Measurements from ENCODE around the gene ALPK3. TPM values are rescaled to one million over a fixed set of nuclear protein-coding genes. Genes with fewer than 3 reads are reported as not detected.

Gene ALPK3
- polyA plus RNA-seq, 1 donor from 2014 or later = not detected

- Histone ChIP-seq H3K27ac (ENCODE audit: low read length) (no peak overlapping the region), H3K79me2 (replicated peaks; ENCODE audit: insufficient read depth, low read length) (no peaks in the 10 kb centered on the region), H3F3A (ENCODE audit: insufficient read depth, low read length, poor library complexity, severe bottlenecking) (no peaks in the 10 kb centered on the region), H3K9me2 (ENCODE audit: insufficient read depth, low read length) (no peaks in the 10 kb centered on the region), H3K9ac (ENCODE audit: low read length) (no peak overlapping the region), H3K9me3 (ENCODE audit: low read length) (no peaks in the 10 kb centered on the region), H3K27me3 (ENCODE audit: insufficient read depth, low read depth, low read length) (no peaks in the 10 kb centered on the region), H2AFZ (ENCODE audit: low read depth, low read length) (no peak overlapping the region), H3K4me3 (ENCODE audit: low read length) (no peak overlapping the region), H4K20me1 (ENCODE audit: insufficient read depth) (no peaks in the 10 kb centered on the region), H3K4me2 (ENCODE audit: low read length) (no peak overlapping the region), H3K36me3 (ENCODE audit: insufficient read depth, low read length) (no peaks in the 10 kb centered on the region)
- no peak for TF ChIP-seq RAD21 (conservative IDR thresholded peaks at IDR 0.05)
Measured at GRCh38 chr15:84822653-84823281, 5.6 kb downstream of the ALPK3 start.

- Histone ChIP-seq H3K9me2 (ENCODE audit: insufficient read depth, low read length) (no peaks in the 10 kb centered on the region), H3K9ac (ENCODE audit: low read length) (no peak overlapping the region), H3K4me3 (ENCODE audit: low read length) (no peak overlapping the region), H3K4me2 (ENCODE audit: low read length) (no peak overlapping the region), H2AFZ (ENCODE audit: low read depth, low read length) (no peak overlapping the region), H3K27me3 (ENCODE audit: insufficient read depth, low read depth, low read length) (no peaks in the 10 kb centered on the region), H3K27ac (ENCODE audit: low read length) (no peak overlapping the region), H4K20me1 (ENCODE audit: insufficient read depth) (no peaks in the 10 kb centered on the region), H3K36me3 (ENCODE audit: insufficient read depth, low read length) (no peaks in the 10 kb centered on the region), H3K9me3 (ENCODE audit: low read length) (no peaks in the 10 kb centered on the region), H3K79me2 (replicated peaks; ENCODE audit: insufficient read depth, low read length) (no peaks in the 10 kb centered on the region), H3F3A (ENCODE audit: insufficient read depth, low read length, poor library complexity, severe bottlenecking) (no peaks in the 10 kb centered on the region)
- TF ChIP-seq POLR2AphosphoS5 (IDR thresholded peaks at IDR 0.05) (no peak), RAD21 (conservative IDR thresholded peaks at IDR 0.05) (no peak), SMC3 (conservative IDR thresholded peaks at IDR 0.05; ENCODE audit: poor library complexity) (no peak), EZH2 (IDR thresholded peaks at IDR 0.05; ENCODE audit: borderline replicate concordance, insufficient read depth, low read length, poor library complexity, severe bottlenecking) (no peak), EP300 (conservative IDR thresholded peaks at IDR 0.05; ENCODE audit: poor library complexity, severe bottlenecking) (no peak), TAF1 (IDR thresholded peaks at IDR 0.05; ENCODE audit: low read depth) (no peak), MXI1 (conservative IDR thresholded peaks at IDR 0.05; ENCODE audit: poor library complexity, severe bottlenecking) (no peak)
- TF ChIP-seq, protein P1, sequence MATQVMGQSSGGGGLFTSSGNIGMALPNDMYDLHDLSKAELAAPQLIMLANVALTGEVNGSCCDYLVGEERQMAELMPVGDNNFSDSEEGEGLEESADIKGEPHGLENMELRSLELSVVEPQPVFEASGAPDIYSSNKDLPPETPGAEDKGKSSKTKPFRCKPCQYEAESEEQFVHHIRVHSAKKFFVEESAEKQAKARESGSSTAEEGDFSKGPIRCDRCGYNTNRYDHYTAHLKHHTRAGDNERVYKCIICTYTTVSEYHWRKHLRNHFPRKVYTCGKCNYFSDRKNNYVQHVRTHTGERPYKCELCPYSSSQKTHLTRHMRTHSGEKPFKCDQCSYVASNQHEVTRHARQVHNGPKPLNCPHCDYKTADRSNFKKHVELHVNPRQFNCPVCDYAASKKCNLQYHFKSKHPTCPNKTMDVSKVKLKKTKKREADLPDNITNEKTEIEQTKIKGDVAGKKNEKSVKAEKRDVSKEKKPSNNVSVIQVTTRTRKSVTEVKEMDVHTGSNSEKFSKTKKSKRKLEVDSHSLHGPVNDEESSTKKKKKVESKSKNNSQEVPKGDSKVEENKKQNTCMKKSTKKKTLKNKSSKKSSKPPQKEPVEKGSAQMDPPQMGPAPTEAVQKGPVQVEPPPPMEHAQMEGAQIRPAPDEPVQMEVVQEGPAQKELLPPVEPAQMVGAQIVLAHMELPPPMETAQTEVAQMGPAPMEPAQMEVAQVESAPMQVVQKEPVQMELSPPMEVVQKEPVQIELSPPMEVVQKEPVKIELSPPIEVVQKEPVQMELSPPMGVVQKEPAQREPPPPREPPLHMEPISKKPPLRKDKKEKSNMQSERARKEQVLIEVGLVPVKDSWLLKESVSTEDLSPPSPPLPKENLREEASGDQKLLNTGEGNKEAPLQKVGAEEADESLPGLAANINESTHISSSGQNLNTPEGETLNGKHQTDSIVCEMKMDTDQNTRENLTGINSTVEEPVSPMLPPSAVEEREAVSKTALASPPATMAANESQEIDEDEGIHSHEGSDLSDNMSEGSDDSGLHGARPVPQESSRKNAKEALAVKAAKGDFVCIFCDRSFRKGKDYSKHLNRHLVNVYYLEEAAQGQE (IDR thresholded peaks at IDR 0.05; ENCODE audit: borderline replicate concordance) = no peak
- TF ChIP-seq, protein P2, sequence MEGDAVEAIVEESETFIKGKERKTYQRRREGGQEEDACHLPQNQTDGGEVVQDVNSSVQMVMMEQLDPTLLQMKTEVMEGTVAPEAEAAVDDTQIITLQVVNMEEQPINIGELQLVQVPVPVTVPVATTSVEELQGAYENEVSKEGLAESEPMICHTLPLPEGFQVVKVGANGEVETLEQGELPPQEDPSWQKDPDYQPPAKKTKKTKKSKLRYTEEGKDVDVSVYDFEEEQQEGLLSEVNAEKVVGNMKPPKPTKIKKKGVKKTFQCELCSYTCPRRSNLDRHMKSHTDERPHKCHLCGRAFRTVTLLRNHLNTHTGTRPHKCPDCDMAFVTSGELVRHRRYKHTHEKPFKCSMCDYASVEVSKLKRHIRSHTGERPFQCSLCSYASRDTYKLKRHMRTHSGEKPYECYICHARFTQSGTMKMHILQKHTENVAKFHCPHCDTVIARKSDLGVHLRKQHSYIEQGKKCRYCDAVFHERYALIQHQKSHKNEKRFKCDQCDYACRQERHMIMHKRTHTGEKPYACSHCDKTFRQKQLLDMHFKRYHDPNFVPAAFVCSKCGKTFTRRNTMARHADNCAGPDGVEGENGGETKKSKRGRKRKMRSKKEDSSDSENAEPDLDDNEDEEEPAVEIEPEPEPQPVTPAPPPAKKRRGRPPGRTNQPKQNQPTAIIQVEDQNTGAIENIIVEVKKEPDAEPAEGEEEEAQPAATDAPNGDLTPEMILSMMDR (IDR thresholded peaks at IDR 0.05; ENCODE audit: poor library complexity, severe bottlenecking) = no peak
Measured at GRCh38 chr15:84823282-84823878, 6.2 kb downstream of the ALPK3 start.
